ENCODE data around the gene RIGI.
"Not testable (repeated sequence)": the region's sequence is repeated elsewhere in the genome, so short reads cannot be mapped to it uniquely, and the experiment has no call there.

Gene RIGI

GRCh38 chr9:32533336-32533735 lies 7.3 kb upstream of the RIGI start:
- DNase-seq (ENCODE audit: low read depth in 1 of 2, low spot score in 1 of 2) = no peak

DNA sequence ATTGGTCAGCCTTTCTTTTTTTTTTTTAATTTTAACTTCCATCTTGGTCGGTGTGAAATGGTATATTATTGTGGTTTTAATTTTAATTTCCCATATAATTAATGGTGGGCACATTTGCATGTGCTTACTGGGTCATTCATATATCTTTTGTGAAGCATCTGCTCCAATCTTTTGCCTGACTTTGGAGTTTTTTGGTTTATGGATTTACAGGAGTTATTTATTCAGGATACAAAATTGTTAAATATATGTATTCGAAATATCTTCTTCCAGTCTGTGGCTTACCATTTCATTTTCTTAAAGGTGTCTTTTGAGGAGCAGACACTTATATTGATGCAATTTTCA lies 682 bp upstream of the RIGI start:
- no peak for DNase-seq (ENCODE audit: low read depth in 1 of 2, low spot score in 1 of 2)

- DNase-seq (ENCODE audit: low read depth in 1 of 2, low spot score in 1 of 2) = no peak
Observed at GRCh38 chr9:32525709-32526030, 326 bp downstream of the RIGI start.

GRCh38 chr9:32524892-32525708 lies 896 bp downstream of the RIGI start:
- DNase-seq (ENCODE audit: low read depth in 1 of 2, low spot score in 1 of 2) = no peak

GRCh38 chr9:32524558-32524891 lies 1.5 kb downstream of the RIGI start:
- DNase-seq (ENCODE audit: low read depth in 1 of 2, low spot score in 1 of 2) = not testable (repeated sequence)

- DNase-seq (ENCODE audit: low read depth in 1 of 2, low spot score in 1 of 2) = no peak
Observed at GRCh38 chr9:32523910-32524309, 2.1 kb downstream of the RIGI start.

- no peak for DNase-seq (ENCODE audit: low read depth in 1 of 2, low spot score in 1 of 2)
Observed at GRCh38 chr9:32518276-32518675, 7.7 kb downstream of the RIGI start.

DNA sequence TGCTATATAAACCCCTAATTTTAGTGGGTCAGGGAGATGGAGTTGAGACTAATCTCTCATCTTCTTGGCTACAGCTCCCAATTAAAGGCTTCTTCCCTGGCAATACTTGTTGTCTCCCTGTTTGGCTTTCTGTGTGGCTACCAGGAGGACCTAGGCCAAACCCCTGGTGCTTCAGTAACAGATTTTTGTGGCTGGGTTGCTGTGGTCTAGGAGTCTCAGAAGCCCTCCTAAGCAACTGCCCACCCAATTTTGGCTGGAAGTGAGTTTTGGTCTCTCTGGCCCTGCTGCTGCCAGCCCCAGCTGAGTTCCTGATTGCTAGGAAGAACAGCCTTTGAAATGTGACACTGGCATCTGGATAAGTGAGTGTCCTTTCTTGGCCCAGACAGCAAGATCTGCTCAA lies 9.8 kb downstream of the RIGI start:
- DNase-seq (ENCODE audit: low read depth in 1 of 2, low spot score in 1 of 2) = no peak

DNA sequence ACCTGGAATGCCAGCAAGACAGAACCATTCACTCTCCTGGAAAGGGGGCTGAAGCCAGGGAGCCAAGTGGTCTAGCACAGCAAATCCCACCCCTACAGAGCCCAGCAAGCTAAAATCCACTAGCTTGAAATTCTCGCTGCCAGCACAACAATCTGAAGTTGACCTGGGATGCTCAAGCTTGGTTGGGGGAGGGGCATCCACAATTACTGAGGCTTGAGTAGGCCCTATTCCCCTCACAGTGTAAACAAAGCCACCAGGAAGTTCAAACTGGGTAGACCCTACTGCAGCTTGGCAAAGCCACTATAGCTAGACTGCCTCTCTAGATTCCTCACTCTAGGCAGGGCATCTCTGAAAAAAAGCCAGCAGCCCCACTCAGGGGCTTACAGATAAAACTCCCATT lies 17.3 kb downstream of the RIGI start:
- no peak for DNase-seq (ENCODE audit: low read depth in 1 of 2, low spot score in 1 of 2)

- no peak for DNase-seq (ENCODE audit: low read depth in 1 of 2, low spot score in 1 of 2)
Observed at GRCh38 chr9:32503008-32503407, 23.0 kb downstream of the RIGI start.

- no peak for DNase-seq (ENCODE audit: low read depth in 1 of 2, low spot score in 1 of 2)
Observed at GRCh38 chr9:32502464-32502863, 23.5 kb downstream of the RIGI start.

GRCh38 chr9:32501868-32502267 lies 24.1 kb downstream of the RIGI start:
- no peak for DNase-seq (ENCODE audit: low read depth in 1 of 2, low spot score in 1 of 2)

DNA sequence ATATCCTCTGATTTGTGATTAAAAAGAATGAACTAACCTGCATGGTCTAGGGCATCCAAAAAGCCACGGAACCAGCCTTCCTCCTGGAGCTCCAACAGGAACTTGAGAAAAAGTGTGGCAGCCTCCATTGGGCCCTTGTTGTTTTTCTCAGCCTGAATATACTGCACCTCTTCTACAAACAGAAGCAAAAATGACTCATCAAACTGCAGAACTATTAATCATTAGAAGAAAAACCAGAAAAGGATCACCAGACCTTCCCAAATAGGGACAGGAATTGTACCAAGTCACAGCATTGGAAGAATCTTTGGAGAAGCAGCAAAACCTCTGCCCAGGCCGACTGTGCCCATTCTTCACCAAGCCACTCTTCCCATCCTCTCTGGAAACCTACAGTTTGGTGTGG lies 25.2 kb downstream of the RIGI start:
- DNase-seq (ENCODE audit: low read depth in 1 of 2, low spot score in 1 of 2) = no peak

GRCh38 chr9:32497921-32498320 lies 28.1 kb downstream of the RIGI start:
- DNase-seq (ENCODE audit: low read depth in 1 of 2, low spot score in 1 of 2) = no peak

GRCh38 chr9:32490601-32491000 lies 35.4 kb downstream of the RIGI start:
- DNase-seq (ENCODE audit: low read depth in 1 of 2, low spot score in 1 of 2) = no peak

DNA sequence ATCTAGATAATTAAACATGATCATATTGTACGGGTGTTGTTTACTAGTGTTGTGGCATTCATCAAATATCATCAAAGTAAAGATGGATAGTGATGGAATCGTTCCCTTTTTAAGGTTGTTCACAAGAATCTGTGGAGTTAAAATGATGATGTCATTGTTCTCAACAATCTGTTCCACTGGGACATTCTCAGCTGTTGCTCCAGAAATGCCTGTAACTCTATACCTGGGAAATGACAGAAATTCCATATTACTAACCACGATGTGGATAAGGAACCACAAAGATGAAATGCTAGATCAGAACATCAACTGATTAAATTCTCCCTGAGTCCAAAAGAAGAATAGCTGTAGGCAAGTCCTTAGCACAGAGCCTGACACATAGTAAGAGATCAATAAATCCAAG lies 38.0 kb downstream of the RIGI start:
- DNase-seq (ENCODE audit: low read depth in 1 of 2, low spot score in 1 of 2) = no peak

DNA sequence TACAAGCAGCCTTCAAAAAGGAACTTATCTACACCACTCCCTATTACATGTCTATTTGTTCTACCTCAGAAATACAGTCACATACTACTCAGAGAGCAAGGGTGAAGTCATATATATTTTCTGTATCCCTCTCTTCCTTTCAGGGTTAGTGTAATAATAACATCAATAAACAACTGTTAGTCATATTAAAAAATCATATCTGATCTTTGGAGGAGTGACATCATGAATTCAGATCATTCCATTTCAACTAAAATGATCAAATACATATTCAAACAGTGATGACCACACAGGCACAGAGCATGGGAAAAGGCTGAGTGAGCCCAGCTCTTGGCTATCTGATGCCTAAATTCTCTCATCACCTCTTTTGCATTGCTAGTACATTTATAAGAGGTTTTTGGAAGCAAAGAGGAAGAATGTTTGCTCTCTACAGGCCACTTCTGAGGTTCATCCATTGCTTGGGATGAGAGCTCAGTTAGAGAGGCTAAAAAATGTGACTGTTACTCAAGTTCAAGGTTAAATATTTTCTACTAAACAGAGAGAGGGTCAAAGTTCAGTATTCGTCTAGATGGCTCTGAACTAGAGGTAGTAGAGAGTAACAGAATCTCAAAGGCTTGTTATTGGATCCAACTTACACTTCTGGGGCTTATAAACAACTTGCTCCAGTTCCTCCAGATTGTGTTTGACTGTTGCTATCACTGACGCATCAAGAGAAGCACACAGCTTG lies 39.0 kb downstream of the RIGI start:
- no peak for DNase-seq (ENCODE audit: low read depth in 1 of 2, low spot score in 1 of 2)

DNA sequence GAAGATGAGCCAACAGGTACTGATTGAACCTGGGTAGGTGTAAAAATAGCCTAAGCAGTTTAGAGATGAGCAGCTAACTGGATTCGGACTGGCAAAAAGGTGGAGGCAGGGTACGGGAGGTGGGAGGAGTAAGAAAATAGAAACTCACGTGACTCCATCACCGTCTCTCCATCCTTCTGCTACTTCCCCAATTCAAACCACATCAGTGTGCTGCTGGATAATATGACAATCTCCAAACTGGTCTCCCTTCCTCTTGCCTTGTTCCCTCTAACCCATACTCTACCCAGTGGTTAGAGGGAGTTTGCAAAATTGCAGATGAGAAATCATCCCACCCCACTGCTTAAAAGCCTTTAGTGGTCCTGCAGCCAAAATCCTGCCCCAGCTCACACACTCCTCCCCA lies 42.7 kb downstream of the RIGI start:
- DNase-seq (ENCODE audit: low read depth in 1 of 2, low spot score in 1 of 2) = no peak
